ENCODE results near the gene HLA-DQB1.
A peak's percentile ranks its signal among the peaks of the same experiment; 100 is the strongest.

HLA-DQB1 gene

DNA sequence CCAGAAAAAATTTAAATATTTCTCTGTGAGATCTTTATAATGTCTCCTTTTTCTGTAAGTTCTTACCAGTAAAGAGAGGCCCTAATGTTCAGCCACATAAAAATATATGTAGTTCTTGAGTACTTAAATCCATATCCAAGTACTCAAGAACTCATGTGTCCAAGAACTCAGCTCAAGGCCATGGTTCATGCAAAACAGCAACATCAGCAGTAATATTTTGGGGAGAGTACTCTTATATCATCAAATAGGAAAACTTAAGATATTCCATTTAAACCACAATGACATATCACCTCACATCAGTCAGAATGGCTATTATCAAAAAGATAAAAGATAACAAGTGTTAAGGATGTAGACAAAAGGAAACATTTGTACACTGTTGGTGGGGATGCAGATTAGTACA is 3.4 kb upstream of the HLA-DQB1 start:
- no peak for DNase-seq (ENCODE audit: low spot score)
- TF ChIP-seq, protein P1, sequence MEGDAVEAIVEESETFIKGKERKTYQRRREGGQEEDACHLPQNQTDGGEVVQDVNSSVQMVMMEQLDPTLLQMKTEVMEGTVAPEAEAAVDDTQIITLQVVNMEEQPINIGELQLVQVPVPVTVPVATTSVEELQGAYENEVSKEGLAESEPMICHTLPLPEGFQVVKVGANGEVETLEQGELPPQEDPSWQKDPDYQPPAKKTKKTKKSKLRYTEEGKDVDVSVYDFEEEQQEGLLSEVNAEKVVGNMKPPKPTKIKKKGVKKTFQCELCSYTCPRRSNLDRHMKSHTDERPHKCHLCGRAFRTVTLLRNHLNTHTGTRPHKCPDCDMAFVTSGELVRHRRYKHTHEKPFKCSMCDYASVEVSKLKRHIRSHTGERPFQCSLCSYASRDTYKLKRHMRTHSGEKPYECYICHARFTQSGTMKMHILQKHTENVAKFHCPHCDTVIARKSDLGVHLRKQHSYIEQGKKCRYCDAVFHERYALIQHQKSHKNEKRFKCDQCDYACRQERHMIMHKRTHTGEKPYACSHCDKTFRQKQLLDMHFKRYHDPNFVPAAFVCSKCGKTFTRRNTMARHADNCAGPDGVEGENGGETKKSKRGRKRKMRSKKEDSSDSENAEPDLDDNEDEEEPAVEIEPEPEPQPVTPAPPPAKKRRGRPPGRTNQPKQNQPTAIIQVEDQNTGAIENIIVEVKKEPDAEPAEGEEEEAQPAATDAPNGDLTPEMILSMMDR (IDR thresholded peaks at IDR 0.05; ENCODE audit: borderline replicate concordance, control extremely low read depth, extremely low read depth, insufficient read depth, missing control alignments) = no peak
- in situ Hi-C loops (cut with MboI; ENCODE audit: low sequenced_read_pairs, unreplicated experiment) = no loop called here

DNA sequence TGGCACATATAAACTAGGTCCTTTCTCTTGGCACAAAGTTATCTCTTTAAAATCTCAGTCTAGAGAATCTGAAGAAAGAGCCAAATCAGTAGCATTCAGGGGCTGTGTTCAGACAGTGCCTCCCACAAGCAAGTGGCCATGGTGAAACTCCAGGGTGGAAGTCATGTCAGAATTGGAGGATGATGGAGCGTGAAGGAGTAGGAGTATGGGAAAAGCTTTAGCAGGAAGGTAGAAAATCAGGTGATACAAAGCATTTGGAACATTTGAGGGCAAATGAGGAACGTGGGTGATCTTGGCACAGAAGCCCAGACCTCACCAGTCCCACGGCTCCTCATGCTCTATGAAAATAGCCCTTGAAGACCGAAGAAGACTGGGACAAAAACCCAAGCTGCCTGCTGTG is 2.8 kb upstream of the HLA-DQB1 start:
- TF ChIP-seq, protein P1 (IDR thresholded peaks at IDR 0.05; ENCODE audit: borderline replicate concordance, control extremely low read depth, extremely low read depth, insufficient read depth, missing control alignments) = no peak
- DNase-seq (ENCODE audit: low spot score) = no peak
- in situ Hi-C loops (cut with MboI; ENCODE audit: low sequenced_read_pairs, unreplicated experiment) = no loop called here

DNA sequence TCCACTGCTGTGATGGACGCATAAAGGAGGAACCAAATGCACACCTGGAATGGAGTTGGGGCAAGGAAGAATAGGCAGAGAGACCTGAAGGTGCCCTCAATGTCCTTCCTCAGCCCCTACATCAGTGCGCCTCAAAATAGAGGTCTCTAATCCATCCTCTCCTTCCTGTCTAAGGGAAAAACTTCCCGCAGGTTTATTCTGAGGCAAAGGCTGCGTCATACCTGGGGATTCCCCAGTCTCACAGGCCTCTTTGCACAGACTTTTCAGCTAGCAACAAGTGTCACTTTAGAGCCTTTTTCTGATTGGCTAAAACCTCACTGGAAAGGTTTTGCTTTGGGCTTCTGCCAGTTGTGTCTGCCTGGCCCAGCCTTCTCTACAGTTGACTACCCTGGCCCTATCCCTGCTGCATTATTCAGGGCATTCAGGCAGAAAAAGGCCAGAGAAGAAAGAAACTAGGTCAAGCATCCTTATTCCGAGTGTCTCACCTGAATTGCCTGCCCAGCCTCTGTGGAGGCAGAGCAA is 1.8 kb upstream of the HLA-DQB1 start:
- TF ChIP-seq, protein P1 (IDR thresholded peaks at IDR 0.05; ENCODE audit: borderline replicate concordance, control extremely low read depth, extremely low read depth, insufficient read depth, missing control alignments) = no peak
- peak; percentile 66 for DNase-seq (ENCODE audit: low spot score)
- in situ Hi-C loops (cut with MboI; ENCODE audit: low sequenced_read_pairs, unreplicated experiment) = no loop called here

DNA sequence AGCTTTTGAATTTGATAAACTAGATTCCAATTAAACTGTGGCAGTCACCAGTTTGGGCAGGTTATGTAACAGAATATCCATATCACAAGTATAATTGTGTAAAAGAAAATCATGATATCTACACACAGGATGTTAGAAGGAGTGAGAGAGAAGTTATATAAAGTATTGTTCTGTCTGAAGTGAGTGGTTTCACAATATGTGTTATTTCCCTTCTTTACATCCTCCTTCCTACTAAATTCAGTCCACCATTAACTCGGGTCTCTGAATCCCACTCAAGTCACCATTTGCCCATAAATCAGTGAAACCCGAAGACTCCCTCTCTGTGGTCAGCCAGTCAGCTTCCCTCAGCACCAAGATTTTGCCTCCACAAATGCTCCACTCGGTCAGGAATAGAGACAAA is 796 bp downstream of the HLA-DQB1 start:
- TF ChIP-seq, protein P1 (IDR thresholded peaks at IDR 0.05; ENCODE audit: borderline replicate concordance, control extremely low read depth, extremely low read depth, insufficient read depth, missing control alignments) = no peak
- DNase-seq (ENCODE audit: low spot score) = no peak
- in situ Hi-C loops (cut with MboI; ENCODE audit: low sequenced_read_pairs, unreplicated experiment) = no loop called here

DNA sequence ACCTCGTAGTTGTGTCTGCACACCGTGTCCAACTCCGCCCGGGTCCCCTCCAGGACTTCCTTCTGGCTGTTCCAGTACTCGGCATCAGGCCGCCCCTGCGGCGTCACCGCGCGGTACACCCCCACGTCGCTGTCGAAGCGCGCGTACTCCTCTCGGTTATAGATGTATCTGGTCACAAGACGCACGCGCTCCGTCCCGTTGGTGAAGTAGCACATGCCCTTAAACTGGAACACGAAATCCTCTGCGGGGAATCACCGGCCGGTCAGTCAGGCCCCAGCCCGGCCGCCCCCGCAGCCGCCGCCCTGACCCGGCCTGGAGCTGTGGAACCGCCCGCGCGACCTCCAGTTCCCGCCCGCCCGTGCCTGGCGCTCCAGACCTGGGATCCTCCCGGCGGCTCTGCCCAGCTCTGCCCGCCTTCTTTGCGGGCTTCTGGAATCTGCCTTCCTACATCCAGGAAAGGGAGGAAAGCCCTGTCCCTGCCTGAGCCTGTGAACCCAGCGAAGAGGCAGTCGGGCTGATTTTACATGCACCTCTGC is 1.6 kb downstream of the HLA-DQB1 start:
- DNase-seq (ENCODE audit: low spot score) = peak; percentile 30
- in situ Hi-C loops (cut with MboI; ENCODE audit: low sequenced_read_pairs, unreplicated experiment) = loop anchor here (5.0 kb wide), 1 partner anchor 92 kb away; no protein-coding TSS in a partner anchor
- TF ChIP-seq, protein P1 (IDR thresholded peaks at IDR 0.05; ENCODE audit: borderline replicate concordance, control extremely low read depth, extremely low read depth, insufficient read depth, missing control alignments) = no peak

DNA sequence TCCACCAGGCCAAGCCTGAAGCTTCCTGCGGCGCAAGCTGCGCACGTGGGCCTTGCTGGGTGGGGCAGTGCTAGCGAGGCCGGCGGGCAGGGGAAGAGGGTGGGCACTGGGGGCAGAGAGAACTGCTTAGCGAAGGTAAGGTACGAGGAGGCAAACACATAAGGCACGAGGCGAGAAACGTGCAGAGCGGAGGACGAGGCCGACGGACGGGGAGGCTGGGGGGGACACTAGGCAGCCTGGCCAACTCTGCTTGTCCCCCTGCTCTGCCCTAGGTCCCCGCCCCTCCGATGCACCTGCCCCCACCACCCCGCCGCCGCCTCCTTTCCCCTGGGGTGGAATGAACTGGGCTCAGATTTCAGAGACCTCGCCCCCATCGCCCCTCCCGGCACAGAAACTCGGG is 2.1 kb downstream of the HLA-DQB1 start:
- DNase-seq (ENCODE audit: low spot score) = no peak
- in situ Hi-C loops (cut with MboI; ENCODE audit: low sequenced_read_pairs, unreplicated experiment) = loop anchor here (5.0 kb wide), 1 partner anchor 93 kb away; no protein-coding TSS in a partner anchor
- TF ChIP-seq, protein P1 (IDR thresholded peaks at IDR 0.05; ENCODE audit: borderline replicate concordance, control extremely low read depth, extremely low read depth, insufficient read depth, missing control alignments) = no peak

Data from GM13976 (cell line).